ENCODE data around the gene FHIT. TPM values are rescaled to one million over a fixed set of nuclear protein-coding genes. Genes with fewer than 3 reads are reported as not detected.

FHIT gene
- total RNA-seq, 4 donors from 2014 or later = 7.5 to 20.1 (median 13.5) TPM

GRCh38 chr3:59704292-59704691, 1547.0 kb downstream of the FHIT start:
- intact Hi-C loops (cut with DNase I; ENCODE audit: low total_unique reads) = no loop called here

GRCh38 chr3:59699648-59700320, 1551.5 kb downstream of the FHIT start:
- Histone ChIP-seq H3K4me3 (no peak overlapping the region), H3K36me3 (no peaks in the 10 kb centered on the region), H3K27me3 (no peaks in the 10 kb centered on the region), H3K9me3 (peaks cover 0 to 5% of the 10 kb centered on the region in 2 donors), H3K27ac (no peak overlapping the region), H3K4me1 (no peaks in the 10 kb centered on the region)
- in situ Hi-C loops (cut with MboI; ENCODE audit: low pct_ligation_motif_present in 1 of 4, low pct_unique_long_range_greater_than_20kb in 1 of 4, low sequenced_read_pairs in 3 of 4) = no loop called here
- WGBS, 2 donors (ENCODE audit: low coverage in 1 of 2) = 88 to 95% methylated on average over 5 to 6 of the region's 6 CpGs
- no peak for DNase-seq
- intact Hi-C loops (cut with DNase I; ENCODE audit: low total_unique reads) = no loop called here
- TF ChIP-seq POLR2AphosphoS5 (IDR thresholded peaks at IDR 0.05) (no peak), POLR2A (IDR thresholded peaks at IDR 0.05) (no peak), EP300 (IDR thresholded peaks at IDR 0.05; ENCODE audit: low read depth) (no peak), CTCF (IDR thresholded peaks at IDR 0.05) (no peak)

More at GRCh38 chr3:59704292-59704691, 1547.0 kb downstream of the FHIT start:
- Histone ChIP-seq H3K4me1 (no peaks in the 10 kb centered on the region), H3K9me3 (no peaks in the 10 kb centered on the region), H3K36me3 (no peaks in the 10 kb centered on the region), H3K27me3 (no peaks in the 10 kb centered on the region), H3K4me3 (no peak overlapping the region), H3K27ac (no peak overlapping the region)
- in situ Hi-C loops (cut with MboI; ENCODE audit: low pct_ligation_motif_present in 1 of 4, low pct_unique_long_range_greater_than_20kb in 1 of 4, low sequenced_read_pairs in 3 of 4) = no loop called here
- TF ChIP-seq POLR2A (IDR thresholded peaks at IDR 0.05) (no peak), POLR2AphosphoS5 (IDR thresholded peaks at IDR 0.05) (no peak), CTCF (IDR thresholded peaks at IDR 0.05) (no peak), EP300 (IDR thresholded peaks at IDR 0.05; ENCODE audit: low read depth) (no peak)
- WGBS, 2 donors (ENCODE audit: low coverage in 1 of 2) = 67 to 70% methylated on average over 3 to 4 of the region's 4 CpGs
- no peak for DNase-seq

Small RNA genes within 50 kb of the gene (small RNA-seq; reads per million reads assigned to genes)
- gene MIR548BB = 0 reads per million in 4 donors
- 0 reads per million in 4 donors for gene RF00012

Data from transverse colon (tissue), 4 donors.